ENCODE measurements around the gene ETFA. TPM values are rescaled to one million over a fixed set of nuclear protein-coding genes. Genes with fewer than 3 reads are reported as not detected.

The ETFA gene
- total RNA-seq, 1 experiment from 2014 or later: 84.4 TPM

DNA sequence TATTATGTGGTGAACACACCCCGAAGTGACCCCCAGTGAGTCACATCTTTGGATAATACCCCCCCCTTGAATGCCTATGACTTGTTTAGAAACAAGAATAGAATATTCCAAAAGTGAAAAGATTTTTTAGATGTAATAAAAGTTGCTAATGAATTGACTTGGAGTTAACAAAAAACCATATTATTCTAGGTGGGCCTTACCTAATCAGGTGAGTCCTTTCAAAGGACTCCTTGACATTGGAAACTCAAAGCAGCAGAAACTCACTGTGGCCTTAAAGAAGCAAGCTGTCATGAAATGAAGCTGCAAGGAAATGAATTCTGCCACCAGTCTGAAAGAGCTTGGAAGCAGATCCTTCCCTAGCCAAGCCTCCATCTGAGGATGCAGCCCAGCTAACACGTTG, 14.4 kb upstream of the ETFA start:
- Mint-ChIP-seq H3K36me3 (no peaks in the 10 kb centered on the region), H3K4me1 (peaks cover 7% of the 10 kb centered on the region; the same call in 1 of the 2 replicates), H3K27ac (no peak overlapping the region), H3K27me3 (ENCODE audit: low read depth) (peaks cover 38% of the 10 kb centered on the region), H3K9me3 (no peaks in the 10 kb centered on the region), H3K4me3 (no peak overlapping the region)
- TF ChIP-seq, protein P1, sequence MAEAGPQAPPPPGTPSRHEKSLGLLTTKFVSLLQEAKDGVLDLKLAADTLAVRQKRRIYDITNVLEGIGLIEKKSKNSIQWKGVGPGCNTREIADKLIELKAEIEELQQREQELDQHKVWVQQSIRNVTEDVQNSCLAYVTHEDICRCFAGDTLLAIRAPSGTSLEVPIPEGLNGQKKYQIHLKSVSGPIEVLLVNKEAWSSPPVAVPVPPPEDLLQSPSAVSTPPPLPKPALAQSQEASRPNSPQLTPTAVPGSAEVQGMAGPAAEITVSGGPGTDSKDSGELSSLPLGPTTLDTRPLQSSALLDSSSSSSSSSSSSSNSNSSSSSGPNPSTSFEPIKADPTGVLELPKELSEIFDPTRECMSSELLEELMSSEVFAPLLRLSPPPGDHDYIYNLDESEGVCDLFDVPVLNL (CRISPR knock-in tag; IDR thresholded peaks at IDR 0.05; ENCODE audit: borderline replicate concordance, low read depth): no peak
- ATAC-seq (no peak), DNase-seq (ENCODE audit: low spot score) (no peak)
- CTCF ChIA-PET: no interaction called here
- POLR2A ChIA-PET: no interaction called here

DNA sequence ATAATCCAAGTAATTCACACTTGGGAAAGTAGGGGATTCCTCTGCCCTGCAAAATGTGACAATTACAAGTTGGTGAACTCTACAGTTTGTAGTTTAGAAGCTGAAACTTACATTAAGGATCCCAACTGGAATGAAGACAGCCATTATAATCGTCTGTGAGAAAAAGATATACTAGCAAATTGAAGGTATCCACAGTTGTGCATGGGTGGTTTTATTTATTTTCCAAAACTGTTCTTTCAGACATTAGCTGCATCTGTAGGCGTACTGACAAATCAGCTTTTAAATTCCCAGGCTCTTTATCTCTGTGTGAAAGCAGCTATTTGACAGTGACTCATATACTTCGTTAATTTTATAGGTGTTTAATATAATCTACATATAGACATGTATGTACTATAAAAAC, 12.8 kb upstream of the ETFA start:
- ChIA-PET POLR2A (no interaction called here), CTCF (interaction anchor here (1.7 kb wide), 1 partner anchor 10 kb away, joined by 5 read pairs; no protein-coding TSS in a partner anchor)
- no peaks in the 10 kb centered on the region for H3K4me1 Mint-ChIP-seq
- H3K27ac Mint-ChIP-seq: no peak overlapping the region
- H3K27me3 Mint-ChIP-seq (ENCODE audit: low read depth): peaks cover 27% of the 10 kb centered on the region
- no peak for ATAC-seq
- TF ChIP-seq KAT7 (CRISPR knock-in tag; IDR thresholded peaks at IDR 0.05; ENCODE audit: borderline replicate concordance) (no peak), RELA (CRISPR knock-in tag; IDR thresholded peaks at IDR 0.05; ENCODE audit: borderline replicate concordance) (no peak), TEAD1 (CRISPR knock-in tag; IDR thresholded peaks at IDR 0.05) (no peak), NR1H2 (CRISPR knock-in tag; IDR thresholded peaks at IDR 0.05) (no peak), ESRRA (CRISPR knock-in tag; IDR thresholded peaks at IDR 0.05; ENCODE audit: borderline replicate concordance) (no peak), NR2C2 (CRISPR knock-in tag; IDR thresholded peaks at IDR 0.05) (no peak), FOXP1 (CRISPR knock-in tag; IDR thresholded peaks at IDR 0.05; ENCODE audit: borderline replicate concordance) (no peak), GABPB1 (CRISPR knock-in tag; IDR thresholded peaks at IDR 0.05) (no peak), PRRX2 (CRISPR knock-in tag; IDR thresholded peaks at IDR 0.05) (no peak), ZNF423 (CRISPR knock-in tag; IDR thresholded peaks at IDR 0.05) (no peak), CBFB (CRISPR knock-in tag; IDR thresholded peaks at IDR 0.05; ENCODE audit: low read depth) (no peak), ZBTB21 (CRISPR knock-in tag; IDR thresholded peaks at IDR 0.05; ENCODE audit: borderline replicate concordance) (no peak), ZNF416 (CRISPR knock-in tag; IDR thresholded peaks at IDR 0.05) (no peak), TP53 (CRISPR knock-in tag; IDR thresholded peaks at IDR 0.05) (no peak)
- TF ChIP-seq, protein P2, sequence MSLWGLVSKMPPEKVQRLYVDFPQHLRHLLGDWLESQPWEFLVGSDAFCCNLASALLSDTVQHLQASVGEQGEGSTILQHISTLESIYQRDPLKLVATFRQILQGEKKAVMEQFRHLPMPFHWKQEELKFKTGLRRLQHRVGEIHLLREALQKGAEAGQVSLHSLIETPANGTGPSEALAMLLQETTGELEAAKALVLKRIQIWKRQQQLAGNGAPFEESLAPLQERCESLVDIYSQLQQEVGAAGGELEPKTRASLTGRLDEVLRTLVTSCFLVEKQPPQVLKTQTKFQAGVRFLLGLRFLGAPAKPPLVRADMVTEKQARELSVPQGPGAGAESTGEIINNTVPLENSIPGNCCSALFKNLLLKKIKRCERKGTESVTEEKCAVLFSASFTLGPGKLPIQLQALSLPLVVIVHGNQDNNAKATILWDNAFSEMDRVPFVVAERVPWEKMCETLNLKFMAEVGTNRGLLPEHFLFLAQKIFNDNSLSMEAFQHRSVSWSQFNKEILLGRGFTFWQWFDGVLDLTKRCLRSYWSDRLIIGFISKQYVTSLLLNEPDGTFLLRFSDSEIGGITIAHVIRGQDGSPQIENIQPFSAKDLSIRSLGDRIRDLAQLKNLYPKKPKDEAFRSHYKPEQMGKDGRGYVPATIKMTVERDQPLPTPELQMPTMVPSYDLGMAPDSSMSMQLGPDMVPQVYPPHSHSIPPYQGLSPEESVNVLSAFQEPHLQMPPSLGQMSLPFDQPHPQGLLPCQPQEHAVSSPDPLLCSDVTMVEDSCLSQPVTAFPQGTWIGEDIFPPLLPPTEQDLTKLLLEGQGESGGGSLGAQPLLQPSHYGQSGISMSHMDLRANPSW (CRISPR knock-in tag; conservative IDR thresholded peaks at IDR 0.05; ENCODE audit: low read depth): no peak
- TF ChIP-seq, protein P3, sequence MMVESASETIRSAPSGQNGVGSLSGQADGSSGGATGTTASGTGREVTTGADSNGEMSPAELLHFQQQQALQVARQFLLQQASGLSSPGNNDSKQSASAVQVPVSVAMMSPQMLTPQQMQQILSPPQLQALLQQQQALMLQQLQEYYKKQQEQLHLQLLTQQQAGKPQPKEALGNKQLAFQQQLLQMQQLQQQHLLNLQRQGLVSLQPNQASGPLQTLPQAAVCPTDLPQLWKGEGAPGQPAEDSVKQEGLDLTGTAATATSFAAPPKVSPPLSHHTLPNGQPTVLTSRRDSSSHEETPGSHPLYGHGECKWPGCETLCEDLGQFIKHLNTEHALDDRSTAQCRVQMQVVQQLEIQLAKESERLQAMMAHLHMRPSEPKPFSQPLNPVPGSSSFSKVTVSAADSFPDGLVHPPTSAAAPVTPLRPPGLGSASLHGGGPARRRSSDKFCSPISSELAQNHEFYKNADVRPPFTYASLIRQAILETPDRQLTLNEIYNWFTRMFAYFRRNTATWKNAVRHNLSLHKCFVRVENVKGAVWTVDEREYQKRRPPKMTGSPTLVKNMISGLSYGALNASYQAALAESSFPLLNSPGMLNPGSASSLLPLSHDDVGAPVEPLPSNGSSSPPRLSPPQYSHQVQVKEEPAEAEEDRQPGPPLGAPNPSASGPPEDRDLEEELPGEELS (CRISPR knock-in tag; IDR thresholded peaks at IDR 0.05): no peak
- TF ChIP-seq, protein P4, sequence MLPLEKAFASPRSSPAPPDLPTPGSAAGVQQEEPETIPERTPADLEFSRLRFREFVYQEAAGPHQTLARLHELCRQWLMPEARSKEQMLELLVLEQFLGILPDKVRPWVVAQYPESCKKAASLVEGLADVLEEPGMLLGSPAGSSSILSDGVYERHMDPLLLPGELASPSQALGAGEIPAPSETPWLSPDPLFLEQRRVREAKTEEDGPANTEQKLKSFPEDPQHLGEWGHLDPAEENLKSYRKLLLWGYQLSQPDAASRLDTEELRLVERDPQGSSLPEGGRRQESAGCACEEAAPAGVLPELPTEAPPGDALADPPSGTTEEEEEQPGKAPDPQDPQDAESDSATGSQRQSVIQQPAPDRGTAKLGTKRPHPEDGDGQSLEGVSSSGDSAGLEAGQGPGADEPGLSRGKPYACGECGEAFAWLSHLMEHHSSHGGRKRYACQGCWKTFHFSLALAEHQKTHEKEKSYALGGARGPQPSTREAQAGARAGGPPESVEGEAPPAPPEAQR (CRISPR knock-in tag; IDR thresholded peaks at IDR 0.05): no peak
- TF ChIP-seq, protein P5, sequence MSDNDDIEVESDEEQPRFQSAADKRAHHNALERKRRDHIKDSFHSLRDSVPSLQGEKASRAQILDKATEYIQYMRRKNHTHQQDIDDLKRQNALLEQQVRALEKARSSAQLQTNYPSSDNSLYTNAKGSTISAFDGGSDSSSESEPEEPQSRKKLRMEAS (CRISPR knock-in tag; IDR thresholded peaks at IDR 0.05): no peak
- TF ChIP-seq, protein P6, sequence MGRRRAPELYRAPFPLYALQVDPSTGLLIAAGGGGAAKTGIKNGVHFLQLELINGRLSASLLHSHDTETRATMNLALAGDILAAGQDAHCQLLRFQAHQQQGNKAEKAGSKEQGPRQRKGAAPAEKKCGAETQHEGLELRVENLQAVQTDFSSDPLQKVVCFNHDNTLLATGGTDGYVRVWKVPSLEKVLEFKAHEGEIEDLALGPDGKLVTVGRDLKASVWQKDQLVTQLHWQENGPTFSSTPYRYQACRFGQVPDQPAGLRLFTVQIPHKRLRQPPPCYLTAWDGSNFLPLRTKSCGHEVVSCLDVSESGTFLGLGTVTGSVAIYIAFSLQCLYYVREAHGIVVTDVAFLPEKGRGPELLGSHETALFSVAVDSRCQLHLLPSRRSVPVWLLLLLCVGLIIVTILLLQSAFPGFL (CRISPR knock-in tag; IDR thresholded peaks at IDR 0.05; ENCODE audit: borderline replicate concordance): no peak
- no peaks in the 10 kb centered on the region for H3K9me3 Mint-ChIP-seq
- H3K36me3 Mint-ChIP-seq: no peaks in the 10 kb centered on the region
- H3K4me3 Mint-ChIP-seq: no peak overlapping the region
- DNase-seq (ENCODE audit: low spot score): no peak
